Endodermal cell (in vitro differentiated cells): ENCODE measurements around the gene A3GALT2. TPM values are rescaled to one million over a fixed set of nuclear protein-coding genes. Genes with fewer than 3 reads are reported as not detected.

Experiments
- DNase-seq: peaks from one replicate; pipeline ENCODE4 v3.0.0-alpha.2; 2017
- H3K27ac ChIP-seq: 2 replicates; pipeline ENCODE4 v1.5.1; 2013; ENCODE audit warnings: mild to moderate bottlenecking, low read depth, low read length, moderate library complexity
- H3K27me3 ChIP-seq: 2 replicates; pipeline ENCODE4 v1.6.1; 2013; ENCODE audit warnings: mild to moderate bottlenecking, low read length, moderate library complexity; ENCODE audit not compliant: insufficient read depth, control insufficient read depth, poor library complexity, severe bottlenecking
- H3K36me3 ChIP-seq: 2 replicates; pipeline ENCODE4 v1.7.0; 2013; ENCODE audit warnings: mild to moderate bottlenecking, low read length, moderate library complexity; ENCODE audit not compliant: control insufficient read depth, insufficient read depth
- H3K4me1 ChIP-seq: one replicate; pipeline ENCODE4 v1.7.0; 2013; ENCODE audit warnings: low read length; ENCODE audit not compliant: control insufficient read depth, insufficient read depth
- H3K4me3 ChIP-seq: 2 replicates; pipeline ENCODE4 v1.5.1; 2013; ENCODE audit warnings: mild to moderate bottlenecking, low read length, moderate library complexity
- H3K9ac ChIP-seq: 2 replicates; pipeline ENCODE4 v1.6.1; 2013; ENCODE audit warnings: mild to moderate bottlenecking, low read length, moderate library complexity; ENCODE audit not compliant: poor library complexity, severe bottlenecking; ENCODE audit errors: extremely low read depth
- H3K9me3 ChIP-seq: 2 replicates; pipeline ENCODE4 v1.6.1; 2013; ENCODE audit warnings: mild to moderate bottlenecking, low read length, moderate library complexity; ENCODE audit not compliant: control insufficient read depth
- H3K27ac Mint-ChIP-seq: 2 replicates; pipeline ENCODE4 v1.8.0; 2020; ENCODE audit warnings: mixed read lengths
- H3K27me3 Mint-ChIP-seq: 2 replicates; pipeline ENCODE4 v1.8.0; 2021; ENCODE audit warnings: mild to moderate bottlenecking, mixed read lengths; ENCODE audit not compliant: insufficient read depth
- H3K36me3 Mint-ChIP-seq: 2 replicates; pipeline ENCODE4 v1.8.0; 2020; ENCODE audit warnings: low read depth, mixed read lengths
- H3K4me1 Mint-ChIP-seq: 2 replicates; pipeline ENCODE4 v1.8.0; 2020; ENCODE audit warnings: mixed read lengths
- H3K4me3 Mint-ChIP-seq: 2 replicates; pipeline ENCODE4 v1.8.0; 2020; ENCODE audit warnings: mild to moderate bottlenecking, moderate library complexity, mixed read lengths
- H3K9me3 Mint-ChIP-seq: 2 replicates; pipeline ENCODE4 v1.8.0; 2020; ENCODE audit warnings: mild to moderate bottlenecking, mixed read lengths
- CTCF ChIP-seq: fragments of 200-600 bp; sonication (generic); conservative IDR thresholded peaks from 2 replicates; pipeline ENCODE4 v1.5.0; 2021; ENCODE audit warnings: antibody characterized with exemption, mild to moderate bottlenecking
- WGBS, 2 experiments: methylation state at CpG; one replicate each; pipeline versions ENCODE4 v1.1.5 to v1.1.7; 2013; ENCODE audit warnings: missing lambda C conversion rate in 2 of 2, mixed read lengths in 1 of 2; ENCODE audit not compliant: insufficient coverage in 1 of 2, insufficient read length in 1 of 2; 5-methylcytosine and 5-hydroxymethylcytosine counted together
- total RNA-seq, 2 donors: library from RNA; stranded (reverse); fragmentation: NEBNext Ultra II Directional in 1 of 2; extraction: Animal tissue kit (Norgen Biotek cat#: 25700) in 1 of 2; gene quantifications; 2 replicates in 1 of 2; 3 replicates in 1 of 2; pipeline ENCODE4 v1.2.1, GENCODE V29; 2021

Gene A3GALT2
- total RNA-seq, 2 donors from 2014 or later, result not detected

GRCh38 chr1:33281554-33282303, 39.2 kb downstream of the A3GALT2 start:
- no peak for TF ChIP-seq CTCF
- H3K9me3 Mint-ChIP-seq, result no peaks in the 10 kb centered on the region
- H3K4me3 Mint-ChIP-seq, result no peak overlapping the region
- peaks cover 3% of the 10 kb centered on the region for H3K4me1 Mint-ChIP-seq
- Histone ChIP-seq H3K27ac (no peak overlapping the region), H3K36me3 (peaks cover 69% of the 10 kb centered on the region), H3K27me3 (no peaks in the 10 kb centered on the region), H3K9me3 (no peaks in the 10 kb centered on the region), H3K9ac (no peak overlapping the region), H3K4me1 (no peaks in the 10 kb centered on the region), H3K4me3 (no peak overlapping the region)
- 95 to 97% methylated on average over 13 to 17 of the region's 17 CpGs for WGBS, 2 experiments
- peaks cover 58% of the 10 kb centered on the region for H3K36me3 Mint-ChIP-seq
- no peak overlapping the region for H3K27ac Mint-ChIP-seq
- H3K27me3 Mint-ChIP-seq, result no peaks in the 10 kb centered on the region
- DNase-seq, result no peak

GRCh38 chr1:33280091-33280661, 40.7 kb downstream of the A3GALT2 start:
- Histone ChIP-seq H3K4me3 (no peak overlapping the region), H3K27ac (no peak overlapping the region), H3K9me3 (no peaks in the 10 kb centered on the region), H3K4me1 (no peaks in the 10 kb centered on the region), H3K27me3 (no peaks in the 10 kb centered on the region), H3K9ac (no peak overlapping the region), H3K36me3 (peaks cover 68% of the 10 kb centered on the region)
- no peak for TF ChIP-seq CTCF
- no peaks in the 10 kb centered on the region for H3K4me1 Mint-ChIP-seq
- no peak for DNase-seq
- no peaks in the 10 kb centered on the region for H3K27me3 Mint-ChIP-seq
- peaks cover 57% of the 10 kb centered on the region for H3K36me3 Mint-ChIP-seq
- H3K9me3 Mint-ChIP-seq, result no peaks in the 10 kb centered on the region
- H3K27ac Mint-ChIP-seq, result no peak overlapping the region
- H3K4me3 Mint-ChIP-seq, result no peak overlapping the region
- WGBS, 2 experiments, result 95 to 100% methylated on average over 4 to 29 of the region's 29 CpGs

GRCh38 chr1:33277488-33278084, 43.3 kb downstream of the A3GALT2 start:
- H3K9me3 Mint-ChIP-seq, result no peaks in the 10 kb centered on the region
- DNase-seq, result no peak
- peaks cover 38% of the 10 kb centered on the region for H3K36me3 Mint-ChIP-seq
- no peak for TF ChIP-seq CTCF
- no peak overlapping the region for H3K27ac ChIP-seq
- no peak overlapping the region for H3K4me3 Mint-ChIP-seq
- H3K4me1 Mint-ChIP-seq, result no peaks in the 10 kb centered on the region
- no peaks in the 10 kb centered on the region for H3K27me3 ChIP-seq
- H3K27me3 Mint-ChIP-seq, result no peaks in the 10 kb centered on the region
- 95 to 97% methylated on average over 9 to 10 of the region's 11 CpGs for WGBS, 2 experiments
- no peaks in the 10 kb centered on the region for H3K4me1 ChIP-seq
- no peak overlapping the region for H3K9ac ChIP-seq
- no peak overlapping the region for H3K4me3 ChIP-seq
- peaks cover 51% of the 10 kb centered on the region for H3K36me3 ChIP-seq
- no peaks in the 10 kb centered on the region for H3K9me3 ChIP-seq
- no peak overlapping the region for H3K27ac Mint-ChIP-seq
